Thoracic aorta (tissue), 2 donors: ENCODE data around the gene ERCC4. TPM values are rescaled to one million over a fixed set of nuclear protein-coding genes. Genes with fewer than 3 reads are reported as not detected.

Experiments
- ATAC-seq: fragments of 150-250 bp; one replicate; pipeline ENCODE4 v1.8.0; 2017; ENCODE audit warnings: low read depth; ENCODE audit not compliant: insufficient number of reproducible peaks, low FRiP score
- DNase-seq: peaks from one replicate; pipeline ENCODE4 v3.0.0-alpha.2; 2020; ENCODE audit warnings: low spot score
- H3K27ac ChIP-seq, 2 donors: fragments of 200-600 bp; sonication (generic); 1 replicate in 1 of 2; 2 replicates in 1 of 2; pipeline ENCODE4 v1.5.1; 2016; ENCODE audit warnings: mild to moderate bottlenecking in 2 of 2, moderate library complexity in 2 of 2
- H3K27me3 ChIP-seq: fragments of 200-600 bp; sonication (generic); replicated peaks from 2 replicates; pipeline ENCODE4 v1.6.0; 2016; ENCODE audit warnings: mild to moderate bottlenecking; ENCODE audit not compliant: insufficient read depth
- H3K36me3 ChIP-seq: fragments of 200-600 bp; sonication (generic); one replicate; pipeline ENCODE4 v1.5.1; 2016
- H3K4me1 ChIP-seq, 2 donors: fragments of 200-600 bp; sonication (generic); 1 replicate in 1 of 2; 2 replicates in 1 of 2; pipeline versions ENCODE4 v1.5.1 to v1.6.0; 2016; ENCODE audit warnings: low read depth in 2 of 2, mild to moderate bottlenecking in 1 of 2; ENCODE audit not compliant: control insufficient read depth in 1 of 2
- H3K4me3 ChIP-seq: fragments of 200-600 bp; sonication (generic); 2 replicates; pipeline ENCODE4 v1.5.1; 2016; ENCODE audit warnings: mild to moderate bottlenecking
- H3K9me3 ChIP-seq: fragments of 200-600 bp; sonication (generic); 2 replicates; pipeline ENCODE4 v1.5.1; 2016
- CTCF ChIP-seq: fragments of 200-600 bp; sonication (generic); IDR thresholded peaks from one replicate; pipeline ENCODE4 v1.5.1; 2019; ENCODE audit warnings: antibody characterized with exemption
- total RNA-seq, 2 donors: library from RNA; depleted of rRNA; stranded (reverse); fragments of >200 nt; gene quantifications; one replicate each; pipeline versions ENCODE4 v1.1.0 to v1.2.3, GENCODE V29; 2016

The ERCC4 gene
- total RNA-seq, 2 donors from 2014 or later, result 4.3 to 13.8 TPM

- H3K4me3 ChIP-seq, result no peak overlapping the region
- no peak for DNase-seq
- ATAC-seq, result no peak
- peaks cover 25% of the 10 kb centered on the region for H3K36me3 ChIP-seq
- H3K27ac ChIP-seq, result no peak overlapping the region
- H3K27me3 ChIP-seq, result no peaks in the 10 kb centered on the region
- no peaks in the 10 kb centered on the region for H3K4me1 ChIP-seq
- no peak for TF ChIP-seq CTCF
- no peaks in the 10 kb centered on the region for H3K9me3 ChIP-seq
These were observed 24.9 kb downstream of the ERCC4 start for GRCh38 chr16:13944816-13945215.

DNA sequence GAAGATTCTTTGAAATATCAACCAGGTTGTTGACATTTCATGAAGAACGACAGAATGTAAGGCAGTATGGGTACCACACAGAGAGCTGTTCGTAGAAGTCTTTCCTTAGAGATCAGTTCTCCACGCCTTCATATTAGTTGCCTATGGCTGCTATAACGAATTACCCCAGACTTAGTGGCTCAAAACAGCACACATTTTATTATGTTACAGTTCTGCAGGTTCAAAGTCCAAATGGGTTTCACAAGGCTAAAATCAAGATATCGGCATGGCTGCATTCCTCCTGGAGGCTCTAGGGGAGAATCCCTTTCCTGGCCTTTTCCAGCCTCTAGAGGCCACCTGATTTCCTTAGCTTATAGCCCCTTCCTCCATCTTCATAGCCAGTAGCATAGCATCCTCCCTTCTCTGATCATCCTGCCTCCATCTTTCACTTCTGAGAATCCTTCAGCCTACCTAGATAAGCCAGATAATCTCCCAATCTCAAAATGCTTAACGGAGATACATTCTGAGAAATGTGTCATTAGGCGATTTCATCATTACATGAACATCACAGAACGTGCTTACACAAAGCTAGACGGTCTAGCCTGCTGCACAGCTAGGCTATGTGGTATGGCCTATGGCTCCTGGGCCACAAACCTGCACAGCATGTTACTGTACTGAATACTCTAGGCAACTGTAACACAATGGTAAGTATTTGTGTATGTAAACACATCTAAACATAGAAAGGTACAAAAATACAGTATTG is 26.0 kb downstream of the ERCC4 start:
- peaks cover 25% of the 10 kb centered on the region for H3K36me3 ChIP-seq
- ATAC-seq (no peak), DNase-seq (no peak)
- no peak overlapping the region for H3K27ac ChIP-seq
- H3K27me3 ChIP-seq, result no peaks in the 10 kb centered on the region
- H3K4me1 ChIP-seq, result no peaks in the 10 kb centered on the region
- no peaks in the 10 kb centered on the region for H3K9me3 ChIP-seq
- H3K4me3 ChIP-seq, result no peak overlapping the region
- TF ChIP-seq CTCF, result no peak

DNA sequence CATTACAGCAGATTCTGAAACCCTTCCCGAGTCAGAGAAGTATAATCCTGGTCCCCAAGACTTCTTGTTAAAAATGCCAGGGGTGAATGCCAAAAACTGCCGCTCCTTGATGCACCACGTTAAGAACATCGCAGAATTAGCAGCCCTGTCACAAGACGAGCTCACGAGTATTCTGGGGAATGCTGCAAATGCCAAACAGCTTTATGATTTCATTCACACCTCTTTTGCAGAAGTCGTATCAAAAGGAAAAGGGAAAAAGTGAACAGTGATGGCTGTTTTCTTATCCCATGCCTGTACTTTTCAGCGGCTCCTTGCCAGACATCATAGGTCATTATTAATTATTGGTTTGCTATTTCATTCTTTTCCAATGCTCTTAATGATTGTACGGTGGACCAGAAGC is 28.1 kb downstream of the ERCC4 start:
- Histone ChIP-seq H3K36me3 (peaks cover 25% of the 10 kb centered on the region), H3K27ac (no peak overlapping the region)

GRCh38 chr16:13950821-13951547 is 31.0 kb downstream of the ERCC4 start:
- H3K4me3 ChIP-seq, result no peak overlapping the region
- TF ChIP-seq CTCF, result no peak
- H3K27ac ChIP-seq, result no peak overlapping the region
- H3K27me3 ChIP-seq, result no peaks in the 10 kb centered on the region
- ATAC-seq (no peak), DNase-seq (no peak)
- peaks cover 17% of the 10 kb centered on the region for H3K36me3 ChIP-seq
- H3K9me3 ChIP-seq, result no peaks in the 10 kb centered on the region
- H3K4me1 ChIP-seq, result no peaks in the 10 kb centered on the region

More for the DNA sequence above, 28.1 kb downstream of the ERCC4 start:
- TF ChIP-seq CTCF, result no peak
- H3K9me3 ChIP-seq, result no peaks in the 10 kb centered on the region
- H3K27me3 ChIP-seq, result no peaks in the 10 kb centered on the region
- DNase-seq (no peak), ATAC-seq (no peak)
- no peaks in the 10 kb centered on the region for H3K4me1 ChIP-seq
- no peak overlapping the region for H3K4me3 ChIP-seq

GRCh38 chr16:13951611-13952010 is 31.7 kb downstream of the ERCC4 start:
- H3K4me3 ChIP-seq, result no peak overlapping the region
- H3K27ac ChIP-seq, result no peak overlapping the region
- no peak for DNase-seq
- no peak for ATAC-seq
- peaks cover 0 to 4% of the 10 kb centered on the region in 2 donors for H3K4me1 ChIP-seq
- TF ChIP-seq CTCF, result no peak
- no peaks in the 10 kb centered on the region for H3K27me3 ChIP-seq
- H3K9me3 ChIP-seq, result no peaks in the 10 kb centered on the region
- peaks cover 12% of the 10 kb centered on the region for H3K36me3 ChIP-seq
